COR-L47 (cell line): ENCODE data around the gene ZNF280B.
"Not testable (repeated sequence)": the region's sequence is repeated elsewhere in the genome, so short reads cannot be mapped to it uniquely, and the experiment has no call there.

ENCODE experiments used
- DNase-seq: peaks from one replicate; lab custom pipeline; 2025; lab: John Stamatoyannopoulos, UW

Gene ZNF280B

DNA sequence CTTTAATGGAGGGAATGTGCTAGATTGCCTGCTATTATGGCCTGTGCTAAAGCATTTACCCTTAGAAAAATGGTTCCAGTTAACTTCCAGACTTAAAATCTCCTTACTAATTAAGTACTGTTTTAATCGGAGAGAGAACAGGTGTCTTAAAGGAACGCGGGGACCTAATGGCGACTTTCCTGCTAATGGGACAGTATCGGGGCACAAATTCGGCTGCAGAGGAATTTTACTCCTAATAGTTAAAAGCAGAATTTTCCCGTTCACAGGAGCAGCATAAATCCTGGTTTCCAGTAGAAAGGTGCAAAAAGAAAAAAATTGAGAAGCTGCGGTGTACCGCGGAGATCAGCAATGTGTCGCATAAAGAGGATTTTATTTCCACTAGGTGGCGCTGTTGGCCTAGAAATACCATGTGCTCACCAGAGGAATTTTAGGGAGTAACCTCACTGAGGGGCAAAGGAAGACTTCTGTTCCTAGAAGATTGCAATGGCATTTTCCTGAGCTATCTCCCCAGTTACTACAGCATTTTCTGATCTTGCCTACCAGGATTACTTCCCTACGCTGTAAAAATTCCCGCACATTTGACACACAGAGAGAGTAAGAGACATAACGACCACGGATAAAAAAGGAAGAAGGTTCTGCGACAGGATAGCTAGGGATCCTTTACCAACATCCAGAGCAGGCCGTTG, 44.5 kb downstream of the ZNF280B start:
- DNase-seq, result peak; percentile 39

DNA sequence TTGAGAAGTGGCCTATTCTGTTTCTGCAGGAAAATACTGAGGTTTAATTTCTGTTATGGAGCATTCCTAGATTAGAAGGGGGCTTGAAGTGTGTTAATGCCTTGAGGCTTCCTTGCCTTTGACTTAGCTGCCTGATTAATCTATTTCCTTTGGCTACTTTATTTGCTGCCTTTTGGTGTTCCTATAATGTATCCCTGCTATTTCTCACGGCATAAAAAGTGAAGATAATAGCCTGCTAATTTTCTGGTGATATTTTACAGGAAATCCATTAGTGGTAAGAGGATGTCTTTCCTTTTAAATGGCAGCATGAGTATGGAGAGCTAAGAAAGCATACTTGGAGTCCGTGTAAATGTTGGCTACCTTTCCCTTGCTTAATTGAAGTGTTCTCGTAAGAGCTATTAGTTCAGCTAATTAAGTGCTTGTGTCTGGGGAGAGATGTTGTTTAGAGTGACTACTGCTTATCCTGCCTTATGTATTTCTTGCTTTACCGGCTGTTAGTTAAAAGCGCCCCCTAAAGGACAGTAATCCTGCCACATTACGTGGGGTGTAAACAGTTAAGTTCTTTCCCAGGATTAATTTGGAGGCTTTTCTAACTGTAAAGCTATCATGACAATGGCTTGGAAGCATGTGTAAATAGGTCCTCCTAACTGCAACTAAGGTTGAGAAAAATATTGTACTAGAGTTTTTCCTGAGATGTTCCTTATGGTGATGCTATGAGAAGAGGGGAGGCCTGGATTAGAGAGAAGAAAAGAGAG, 45.6 kb downstream of the ZNF280B start:
- DNase-seq, result no peak

DNA sequence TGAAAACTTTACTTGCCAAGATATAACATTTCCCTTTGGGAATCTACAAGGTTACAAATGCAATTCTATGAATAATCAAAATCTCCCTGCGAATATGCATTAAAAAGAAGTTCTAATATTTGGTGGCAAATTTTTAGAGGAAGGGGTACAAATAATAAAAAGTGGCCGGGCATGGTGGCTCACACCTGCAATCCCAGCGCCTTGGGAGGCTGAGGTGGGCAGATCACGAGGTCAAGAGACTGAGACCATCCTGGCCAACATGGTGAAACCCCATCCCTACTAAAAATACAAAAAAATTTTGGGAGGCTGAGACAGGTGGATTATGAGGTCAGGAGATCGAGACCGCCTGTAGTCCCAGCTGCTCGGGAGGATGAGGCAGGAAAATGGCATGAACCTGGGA, 47.0 kb downstream of the ZNF280B start:
- DNase-seq, result no peak

DNA sequence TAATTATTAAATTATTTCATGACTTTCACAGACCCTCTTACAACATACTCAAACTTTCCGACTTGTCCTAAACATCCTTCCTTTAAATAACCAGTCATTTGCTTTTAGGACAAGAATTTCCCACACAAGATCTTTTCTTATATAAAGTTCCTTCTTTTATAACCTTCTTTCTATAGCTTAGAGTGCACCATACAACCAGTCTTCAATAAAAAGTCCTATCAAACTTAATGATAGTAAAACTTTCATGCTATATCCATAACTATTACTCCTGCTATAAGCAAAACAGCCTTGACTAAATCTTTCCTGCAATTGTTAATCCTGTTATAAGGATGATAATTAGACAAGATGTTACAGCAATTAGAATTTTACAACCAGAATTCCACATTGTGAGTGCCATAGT, 47.4 kb downstream of the ZNF280B start:
- no peak for DNase-seq

DNA sequence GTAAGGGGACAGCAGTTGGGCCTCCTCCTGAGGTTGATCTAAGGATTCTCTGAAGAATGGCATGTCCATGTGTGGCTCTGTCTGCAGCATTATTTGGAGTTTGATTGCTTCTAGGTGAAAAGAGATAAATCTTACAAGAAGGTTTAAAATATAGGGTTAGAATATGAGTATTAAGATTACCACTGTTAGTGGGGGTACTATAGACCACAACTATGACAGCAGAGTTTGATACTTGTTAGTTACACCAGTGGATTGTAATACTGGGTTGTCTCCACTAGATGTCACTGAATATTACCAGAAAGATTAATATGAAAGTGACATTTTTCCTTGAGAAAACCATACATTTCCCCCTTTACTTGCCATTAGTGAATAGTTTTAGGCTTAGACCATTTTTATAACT, 47.9 kb downstream of the ZNF280B start:
- DNase-seq, result no peak

DNA sequence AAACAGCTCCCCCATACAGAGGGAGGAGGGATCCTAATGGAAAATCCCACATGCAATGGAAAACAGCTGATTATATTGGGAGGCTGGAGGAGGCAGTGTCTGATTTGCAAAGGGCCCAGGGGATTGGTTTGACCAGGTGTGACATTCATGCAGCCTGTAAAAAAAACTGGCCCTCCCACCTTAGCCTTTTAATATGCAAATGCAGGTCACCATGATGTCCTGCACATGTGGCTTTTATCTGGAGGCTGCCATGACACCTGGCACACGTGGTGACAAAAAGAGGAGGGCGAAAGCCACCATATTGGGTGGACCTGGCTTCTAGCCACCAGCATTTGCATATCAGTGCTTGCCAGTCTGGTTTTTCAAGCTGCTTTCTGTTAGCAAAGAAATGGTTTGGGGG, 48.5 kb downstream of the ZNF280B start:
- DNase-seq, result no peak

DNA sequence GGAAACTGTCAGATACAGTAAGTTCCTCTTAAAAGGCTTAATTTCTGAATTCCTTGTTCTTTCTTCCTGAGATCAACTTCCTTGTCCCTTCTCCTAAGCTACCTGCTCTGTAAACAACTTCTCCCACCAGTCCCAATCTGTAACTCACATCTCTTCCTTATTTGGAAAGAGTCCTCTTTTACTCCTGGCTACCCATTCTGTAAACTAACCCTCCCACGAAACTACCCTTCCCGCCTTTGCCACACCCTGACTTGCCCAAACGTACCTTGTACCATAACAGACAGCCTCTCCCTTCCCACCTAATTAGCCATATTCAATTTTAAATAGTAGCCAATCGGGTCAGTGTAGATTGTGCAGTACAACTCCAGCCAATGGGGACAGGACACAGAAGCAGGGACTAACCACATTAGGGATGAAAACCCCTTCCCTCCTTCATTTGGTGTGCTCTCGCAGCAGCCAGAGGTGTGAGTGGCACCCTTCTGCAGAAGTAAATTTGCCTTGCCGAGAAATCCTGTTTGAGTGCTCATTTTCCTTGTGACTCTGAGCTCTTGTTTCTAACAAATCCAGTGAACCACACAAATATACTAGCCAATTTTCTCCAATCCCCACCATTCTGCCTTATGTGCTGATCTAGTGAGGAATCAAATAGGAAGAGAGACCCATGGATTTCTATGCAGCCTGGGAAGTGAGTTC, 49.5 kb downstream of the ZNF280B start:
- DNase-seq, result no peak

DNA sequence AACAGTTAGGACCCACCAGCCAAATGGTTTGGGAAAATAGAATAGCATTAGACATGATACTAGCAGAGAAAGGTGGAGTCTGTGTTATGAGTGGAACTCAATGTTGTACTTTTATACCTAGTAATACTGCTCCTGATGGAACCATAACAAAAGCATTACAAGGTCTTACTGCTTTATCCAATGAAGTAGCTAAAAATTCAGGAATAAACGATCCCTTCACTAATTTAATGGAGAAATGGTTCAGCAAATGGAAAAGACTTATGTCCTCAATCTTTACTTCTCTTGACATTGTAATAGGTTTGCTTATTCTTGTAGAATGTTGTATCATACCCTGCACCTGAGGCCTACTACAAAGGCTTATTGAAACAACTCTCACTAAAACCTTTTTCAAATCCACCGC, 50.2 kb downstream of the ZNF280B start:
- no peak for DNase-seq

DNA sequence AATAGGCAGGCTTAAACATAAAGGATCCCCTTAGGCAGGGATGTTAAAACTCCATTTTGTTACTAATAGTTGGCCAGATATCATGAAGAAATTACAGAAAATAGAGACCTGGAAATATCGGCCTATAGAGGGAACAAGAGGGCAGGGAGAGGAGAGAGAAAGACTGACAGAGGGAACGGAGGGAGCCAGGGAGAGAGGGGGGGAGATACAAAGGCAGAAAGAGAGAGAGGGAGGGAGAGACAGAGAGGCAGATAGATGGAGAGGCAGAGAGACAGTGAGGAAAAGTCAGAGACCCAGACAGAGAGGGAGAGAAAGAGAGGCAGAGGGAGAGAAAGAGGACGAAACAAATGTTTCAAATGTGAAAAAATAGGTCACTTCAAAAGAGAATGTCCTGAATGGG, 53.5 kb downstream of the ZNF280B start:
- no peak for DNase-seq

DNA sequence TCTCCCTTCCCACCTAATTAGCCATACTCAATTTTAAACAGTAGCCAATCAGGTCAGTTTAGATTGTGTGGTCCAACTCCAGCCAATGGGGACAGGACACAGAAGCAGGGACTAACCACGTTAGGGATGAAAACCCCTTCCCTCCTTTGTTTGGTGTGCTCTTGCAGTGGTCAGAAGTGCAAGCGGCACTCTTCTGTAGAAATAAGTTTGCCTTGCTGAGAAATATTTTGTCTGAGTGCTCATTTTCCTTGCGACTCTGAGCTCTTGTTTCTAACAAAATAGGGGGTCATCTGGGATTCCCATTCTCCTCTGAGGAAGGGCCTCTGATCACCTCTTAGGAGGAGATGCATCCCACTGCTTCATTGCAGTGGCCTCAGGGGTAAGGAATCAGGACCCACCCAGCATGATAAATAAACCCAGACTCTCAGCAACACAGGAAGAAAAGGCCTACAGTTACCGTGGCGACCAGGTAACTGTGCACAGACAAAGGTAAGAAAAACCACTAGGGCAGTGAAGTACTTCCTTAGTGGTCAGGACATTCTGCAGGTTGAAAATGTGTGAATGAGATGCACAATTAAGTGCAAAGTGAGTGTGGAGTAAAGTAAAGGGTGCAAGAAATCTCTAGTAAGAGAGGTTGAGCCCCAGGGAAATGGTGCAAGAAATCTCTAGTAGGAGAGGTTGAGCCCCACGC, 55.4 kb downstream of the ZNF280B start:
- DNase-seq, result no peak

DNA sequence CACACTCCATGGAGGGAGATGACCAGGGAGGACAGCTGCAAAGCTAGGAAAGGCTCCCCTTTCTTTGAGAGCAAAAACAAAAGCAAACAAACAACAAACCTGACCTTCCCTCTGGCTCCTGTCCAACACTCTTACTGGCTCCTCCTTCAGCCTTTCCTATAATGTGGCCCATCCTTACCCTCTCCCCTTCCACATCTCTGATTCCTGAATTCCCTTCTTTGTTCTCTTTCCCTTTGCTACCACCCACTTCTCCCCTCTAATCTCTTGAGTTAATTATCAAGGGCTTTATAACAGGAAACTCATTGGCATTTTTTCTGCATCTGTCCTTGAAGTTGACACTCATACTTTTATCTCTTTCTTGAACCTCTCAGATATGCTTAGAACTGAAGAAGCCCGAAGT, 56.3 kb downstream of the ZNF280B start:
- peak; percentile 26 for DNase-seq

DNA sequence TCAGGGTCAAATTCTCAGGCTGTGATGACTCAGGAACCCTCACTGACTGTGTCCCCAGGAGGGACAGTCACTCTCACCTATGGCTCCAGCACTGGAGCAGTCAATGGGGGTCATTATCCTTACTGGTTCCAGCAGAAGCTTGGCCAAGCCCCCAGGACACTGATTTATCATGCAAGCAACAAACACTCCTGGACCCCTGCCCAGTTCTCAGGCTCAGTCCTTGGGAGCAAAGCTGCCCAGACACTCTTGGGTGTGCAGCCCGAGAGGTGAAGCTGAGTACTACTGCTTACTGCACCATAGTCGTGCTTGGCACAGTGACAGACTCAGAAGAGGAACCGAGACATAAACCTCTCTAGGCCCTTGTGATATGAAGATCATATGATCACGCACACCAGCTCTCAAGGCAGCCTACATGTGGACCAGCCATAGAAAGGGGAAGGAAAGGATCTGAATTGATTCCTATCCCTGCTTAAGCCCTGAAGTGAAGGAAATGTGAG, 58.2 kb downstream of the ZNF280B start:
- no peak for DNase-seq

DNA sequence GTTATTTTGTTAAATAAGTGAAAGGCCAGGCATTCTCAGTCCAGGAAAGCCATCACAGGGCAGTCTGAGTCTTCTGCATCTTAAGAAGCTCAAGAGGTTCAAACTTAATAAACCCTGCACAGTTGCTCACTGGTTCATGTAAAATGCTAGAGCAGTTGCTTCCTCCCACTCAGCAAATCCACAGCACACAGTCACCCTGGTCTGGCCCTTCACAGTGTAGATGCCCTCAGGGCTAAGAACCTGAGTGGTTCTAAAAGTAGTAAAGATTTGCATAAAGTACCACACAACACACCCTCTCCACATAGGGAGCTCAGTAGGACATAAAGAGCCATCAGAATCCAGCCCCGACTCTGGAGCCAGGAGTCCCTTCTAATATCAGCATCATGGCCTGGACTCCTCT, 58.7 kb downstream of the ZNF280B start:
- DNase-seq, result no peak

DNA sequence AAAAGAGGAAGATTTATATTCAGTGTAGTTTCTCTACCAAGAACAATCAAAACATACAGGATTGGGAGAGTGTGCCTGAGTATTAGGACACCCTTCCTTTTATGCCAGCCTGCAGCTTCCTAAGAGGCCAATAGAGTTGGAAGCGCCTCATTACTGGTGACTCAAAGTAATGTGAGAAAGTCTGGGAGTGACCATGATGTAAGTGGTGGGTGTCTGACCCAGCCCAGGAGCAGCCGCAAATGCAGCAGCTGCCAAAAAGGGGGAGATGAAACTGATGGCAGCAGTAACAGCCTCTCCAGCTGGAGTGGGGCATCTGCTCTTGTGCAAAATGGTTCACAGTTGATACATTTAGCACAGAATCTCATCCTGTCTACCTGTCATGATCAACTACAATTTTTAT, 62.0 kb downstream of the ZNF280B start:
- no peak for DNase-seq

DNA sequence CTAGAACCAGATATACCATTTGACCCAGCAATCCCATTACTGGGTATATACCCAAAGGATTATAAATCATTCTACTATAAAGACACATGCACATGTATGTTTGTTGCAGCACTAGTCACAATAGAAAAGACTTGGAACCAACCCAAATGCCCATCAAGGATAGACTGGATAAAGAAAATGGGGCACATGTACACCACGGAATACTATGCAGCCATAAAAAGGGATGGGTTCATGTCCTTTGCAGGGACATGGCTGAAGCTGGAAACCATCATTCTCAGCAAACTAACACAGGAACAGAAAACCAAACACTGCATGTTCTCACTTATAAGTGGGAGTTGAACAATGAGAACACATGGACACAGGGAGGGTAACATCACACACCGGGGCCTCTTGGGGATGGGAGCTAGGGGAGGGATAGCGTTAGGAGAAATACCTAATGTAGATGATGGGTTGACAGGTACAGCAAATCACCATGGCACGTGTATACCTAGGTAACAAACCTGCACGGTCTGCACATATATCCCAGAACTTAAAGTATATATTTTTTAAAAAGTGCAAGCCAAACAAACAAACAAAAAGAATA, 64.4 kb downstream of the ZNF280B start:
- DNase-seq, result not testable (repeated sequence)

DNA sequence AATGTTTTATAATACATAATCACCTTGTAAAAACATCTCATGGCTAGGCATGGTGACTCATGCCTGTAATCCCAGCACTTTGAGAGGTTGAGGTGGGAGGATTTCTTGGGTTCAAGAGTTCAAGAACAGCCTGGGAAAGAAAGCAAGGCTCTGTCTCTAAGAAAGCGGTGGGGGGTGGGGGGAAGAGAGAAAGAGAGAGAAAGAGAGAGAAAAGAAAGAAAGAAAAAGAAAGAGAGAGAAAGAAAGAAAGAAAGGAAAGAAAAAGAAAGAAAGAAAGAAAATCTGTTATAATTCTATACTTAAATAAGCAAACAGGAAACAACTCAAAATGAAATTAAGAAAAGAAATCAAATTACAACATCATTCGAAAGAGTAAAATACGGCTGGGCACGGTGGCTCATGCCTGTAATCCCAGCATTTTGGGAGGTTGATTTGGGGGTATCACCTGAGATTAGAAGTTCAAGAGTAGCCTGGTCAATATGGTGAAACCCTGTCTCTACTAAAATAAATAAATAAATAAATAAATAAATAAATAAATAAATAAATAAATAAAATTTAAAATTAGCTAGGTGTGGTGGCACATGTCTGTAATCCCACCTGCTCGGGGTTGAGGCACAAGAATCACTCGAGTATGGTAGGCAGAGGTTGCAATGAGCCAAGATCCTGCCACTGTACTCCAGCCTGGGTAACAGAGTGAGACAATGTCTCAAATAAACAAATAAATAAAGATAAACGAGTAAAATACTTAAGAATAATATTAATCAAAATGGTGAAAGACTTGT, 65.4 kb downstream of the ZNF280B start:
- no peak for DNase-seq

DNA sequence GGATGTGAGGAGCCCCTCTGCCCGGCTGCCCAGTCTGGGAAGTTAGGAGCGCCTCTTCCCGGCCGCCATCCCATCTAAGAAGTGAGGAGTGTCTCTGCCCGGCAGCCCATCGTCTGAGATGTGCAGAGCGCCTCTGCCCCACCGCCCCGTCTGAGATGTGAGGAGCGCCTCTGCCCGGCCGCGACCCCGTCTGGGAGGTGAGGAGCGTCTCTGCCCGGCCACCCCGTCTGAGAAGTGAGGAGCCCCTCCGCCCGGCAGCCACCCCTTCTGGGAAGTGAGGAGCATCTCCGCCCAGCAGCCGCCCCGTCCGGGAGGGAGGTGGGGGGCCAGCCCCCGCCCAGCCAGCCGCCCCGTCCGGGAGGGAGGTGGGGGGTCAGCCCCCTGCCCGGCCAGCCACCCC, 66.9 kb downstream of the ZNF280B start:
- DNase-seq, result not testable (repeated sequence)

DNA sequence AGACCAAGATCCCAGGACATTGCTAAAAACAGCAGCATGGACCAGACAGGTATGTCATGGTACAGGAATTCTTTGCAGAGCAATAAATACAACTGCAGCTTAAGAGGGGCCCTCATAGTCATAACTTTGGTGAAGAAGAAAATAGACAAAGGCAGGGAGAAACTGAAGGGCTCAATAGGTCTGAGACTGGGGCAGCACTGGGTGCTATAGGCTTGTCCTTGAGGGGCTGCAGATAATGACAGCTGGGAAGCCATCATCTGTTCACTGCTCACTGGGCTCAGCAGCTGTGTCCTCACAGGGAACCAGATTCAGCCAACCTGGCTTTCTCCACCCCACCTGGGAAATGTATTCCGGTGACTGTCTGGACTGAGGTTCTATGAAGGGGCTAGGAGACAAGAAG, 68.4 kb downstream of the ZNF280B start:
- DNase-seq, result no peak
